AG10803 (cell line): ENCODE measurements around the gene INAVA.

Experiments used
- DNase-seq: peaks from one replicate; pipeline ENCODE4 v3.0.0; 2010; ENCODE audit warnings: low read depth
- H3K4me3 ChIP-seq: 2 replicates; pipeline ENCODE4 v1.5.1; 2011; ENCODE audit warnings: mild to moderate bottlenecking, low read length, control low read depth
- CTCF ChIP-seq: conservative IDR thresholded peaks from 2 replicates; pipeline ENCODE4 v1.5.1; 2011; ENCODE audit warnings: mild to moderate bottlenecking, low read length, control low read depth, inconsistent platforms

The INAVA gene

GRCh38 chr1:200877010-200877409 is 17.7 kb upstream of the INAVA start:
- no peak for DNase-seq
- no peak for TF ChIP-seq CTCF
- no peak overlapping the region for H3K4me3 ChIP-seq

DNA sequence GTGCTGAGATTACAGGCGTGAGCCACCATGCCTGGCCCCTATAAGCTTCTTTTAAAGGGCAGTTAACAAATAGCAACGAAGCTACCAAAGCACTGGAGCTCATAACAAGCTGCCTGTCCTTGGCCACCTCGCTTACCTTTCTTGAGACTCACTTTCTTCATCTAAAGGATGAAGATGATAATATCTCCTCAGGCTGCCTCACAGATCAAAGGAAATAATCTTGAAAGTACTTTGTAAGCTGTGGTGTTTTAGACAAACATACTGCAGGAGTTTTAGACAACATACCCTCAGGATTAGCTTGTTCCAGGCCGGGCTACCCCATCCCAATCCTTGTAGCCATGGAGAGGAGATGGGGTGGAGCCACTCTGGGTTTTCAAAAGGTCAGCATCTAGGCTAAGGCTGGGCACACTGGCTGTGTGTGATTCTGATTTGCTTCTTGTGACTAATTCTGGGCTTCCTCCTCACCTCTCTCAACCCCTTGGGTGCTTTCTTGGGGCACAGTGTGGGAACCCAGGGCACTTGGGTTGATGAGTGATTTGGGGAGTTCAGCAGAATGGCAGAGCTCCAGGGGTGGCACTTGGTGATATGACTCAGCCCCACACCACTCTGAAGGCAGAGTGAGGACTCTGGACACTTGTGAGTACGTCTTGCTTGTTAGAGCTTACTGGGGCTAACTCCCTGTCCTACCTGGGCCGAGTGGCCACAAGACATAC is 16.7 kb upstream of the INAVA start:
- H3K4me3 ChIP-seq, result no peak overlapping the region
- TF ChIP-seq CTCF, result no peak
- DNase-seq, result no peak

- no peak for TF ChIP-seq CTCF
- no peak for DNase-seq
- no peak overlapping the region for H3K4me3 ChIP-seq
Observed at GRCh38 chr1:200880212-200880611, 14.5 kb upstream of the INAVA start.

DNA sequence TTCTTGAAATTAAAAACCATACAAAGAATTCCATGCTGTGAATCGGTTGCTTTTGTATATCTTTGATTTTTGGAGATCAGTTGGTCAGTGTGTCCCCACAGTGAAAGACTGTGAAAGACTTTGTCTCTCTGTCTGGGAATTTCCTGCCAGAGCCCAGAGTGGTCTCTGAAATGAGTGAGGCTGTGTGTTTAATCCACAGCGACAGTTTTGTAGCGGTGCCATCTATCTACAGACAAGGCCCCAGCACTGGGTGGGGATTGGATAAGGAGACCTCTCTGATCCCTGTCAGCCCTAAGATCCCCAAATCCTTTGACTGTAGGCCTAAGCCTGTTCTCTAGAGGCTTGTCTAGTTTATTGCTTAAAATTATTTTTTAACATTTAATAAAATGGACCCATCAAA is 11.6 kb upstream of the INAVA start:
- no peak for DNase-seq
- H3K4me3 ChIP-seq, result no peak overlapping the region
- TF ChIP-seq CTCF, result no peak

GRCh38 chr1:200885623-200886402 is 8.9 kb upstream of the INAVA start:
- no peak overlapping the region for H3K4me3 ChIP-seq
- no peak for TF ChIP-seq CTCF
- DNase-seq, result no peak

GRCh38 chr1:200886594-200886993 is 8.1 kb upstream of the INAVA start:
- TF ChIP-seq CTCF, result no peak
- no peak overlapping the region for H3K4me3 ChIP-seq
- no peak for DNase-seq

- H3K4me3 ChIP-seq, result no peak overlapping the region
- DNase-seq, result no peak
- TF ChIP-seq CTCF, result no peak
Observed at GRCh38 chr1:200887036-200887435, 7.7 kb upstream of the INAVA start.
